Stimulated activated naive CD8-positive, alpha-beta T cell treated with anti-CD3 and anti-CD28 coated beads, Interleukin-15, Interleukin-2, amounts not matched to agents 100 U/mL and 50 U/mL, for 24 hours (primary cell): Measurements from ENCODE around the gene REV1.

Experiments
- ATAC-seq: fragments of 150-1000 bp; cut with Tn5 transposase; one replicate; pipeline ENCODE4 v1.10.0; 2021
- DNase-seq: peaks from one replicate; pipeline ENCODE4 v3.0.0; 2021

Gene REV1

DNA sequence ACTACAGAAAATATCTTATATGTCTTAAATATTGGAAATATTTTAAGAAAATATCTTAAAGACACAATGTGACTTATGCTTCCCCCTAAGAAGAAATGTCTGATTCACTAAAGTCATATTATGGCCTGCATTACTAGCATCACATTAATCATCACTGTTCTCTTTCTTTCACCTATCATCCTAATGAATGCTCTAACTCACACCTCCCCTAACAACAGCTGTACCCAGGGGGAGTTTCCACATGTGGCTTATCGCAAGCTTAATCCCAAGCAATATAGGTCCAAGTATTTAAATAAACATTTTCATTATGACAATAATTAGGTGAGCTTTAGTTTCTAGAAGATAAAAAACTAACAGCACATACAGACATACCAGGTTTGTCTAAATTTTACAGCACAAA, 39.6 kb downstream of the REV1 start:
- ATAC-seq (no peak), DNase-seq (no peak)

DNA sequence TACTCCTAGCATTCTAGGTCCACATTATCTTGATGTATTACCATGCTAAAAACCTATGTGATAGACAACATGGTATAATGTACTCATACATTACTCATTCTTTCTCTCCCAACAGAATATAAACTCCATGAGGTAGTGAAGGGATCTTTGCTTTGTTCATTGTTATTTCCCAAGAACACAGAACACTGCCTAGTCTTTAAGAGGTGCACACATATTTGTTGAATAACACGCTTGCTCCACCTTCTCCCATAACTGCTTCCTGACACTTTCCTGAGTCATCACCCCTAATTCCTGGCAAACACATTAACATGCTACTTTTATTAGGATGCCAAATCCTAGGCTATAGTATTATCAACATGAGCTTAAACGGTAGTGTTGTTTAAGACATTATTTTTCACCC, 41.3 kb downstream of the REV1 start:
- ATAC-seq = peak; percentile 23
- DNase-seq = no peak

- DNase-seq (no peak), ATAC-seq (no peak)
These were observed 44.8 kb downstream of the REV1 start for GRCh38 chr2:99445065-99445464.

- DNase-seq = no peak
- peak; percentile 40 for ATAC-seq
These were observed 45.6 kb downstream of the REV1 start for GRCh38 chr2:99444222-99444621.

DNA sequence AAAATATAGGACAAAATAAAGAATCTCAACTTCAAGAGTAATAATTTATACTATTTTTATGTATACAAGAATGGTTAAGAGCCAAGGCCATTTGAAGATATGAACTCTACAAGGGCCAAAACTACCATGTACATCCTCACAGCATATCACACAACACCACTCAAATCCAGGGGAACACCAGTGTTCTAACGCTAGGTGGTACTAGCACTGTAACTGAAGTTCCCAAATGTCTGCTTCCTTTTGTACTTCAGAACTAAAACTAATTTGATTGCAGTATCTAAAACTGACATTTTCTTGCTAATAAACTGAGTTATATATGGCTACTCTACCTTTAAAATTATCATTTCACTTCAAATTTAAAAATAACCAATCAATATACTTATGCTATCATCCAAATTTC, 47.0 kb downstream of the REV1 start:
- no peak for ATAC-seq
- DNase-seq = no peak

- DNase-seq (no peak), ATAC-seq (no peak)
These were observed 49.8 kb downstream of the REV1 start for GRCh38 chr2:99439971-99440505.

GRCh38 chr2:99436874-99437273, 52.9 kb downstream of the REV1 start:
- DNase-seq (no peak), ATAC-seq (no peak)

- DNase-seq = no peak
- ATAC-seq = no peak
These were observed 56.5 kb downstream of the REV1 start for GRCh38 chr2:99433340-99433739.

DNA sequence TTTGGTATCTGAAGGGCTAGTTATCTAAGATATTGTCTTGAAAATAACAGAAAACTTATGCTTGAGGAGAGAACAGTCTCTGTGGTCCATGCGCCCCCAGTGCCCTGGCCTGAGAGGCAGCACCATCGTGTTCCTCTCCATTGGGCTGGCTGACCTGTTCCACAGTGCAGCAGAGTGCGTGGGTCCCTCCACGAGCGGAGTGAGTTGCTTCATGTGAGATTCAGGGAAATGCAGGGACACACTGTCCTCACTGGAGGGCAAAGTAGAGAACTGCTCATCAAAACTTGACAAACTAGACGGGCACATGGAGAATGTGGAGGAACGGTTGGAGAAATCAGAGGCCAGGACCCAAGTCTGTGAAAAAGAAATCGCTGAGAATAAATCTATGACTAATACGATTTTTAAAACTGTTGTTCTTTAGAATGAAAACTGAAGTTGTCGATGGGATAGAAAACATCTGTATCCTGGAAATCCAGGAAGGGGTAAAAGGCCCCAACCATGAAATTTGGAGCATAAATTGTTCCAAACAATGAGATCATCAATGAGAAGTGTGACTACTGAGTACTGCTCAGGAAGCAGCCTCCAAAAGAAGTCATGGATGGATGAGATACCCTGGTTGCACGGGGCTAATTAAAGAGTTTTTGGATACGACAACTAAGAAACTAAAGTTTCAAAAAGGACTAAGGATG, 58.1 kb downstream of the REV1 start:
- ATAC-seq = no peak
- DNase-seq = no peak

- DNase-seq = no peak
- no peak for ATAC-seq
These were observed 59.1 kb downstream of the REV1 start for GRCh38 chr2:99430614-99431291.

- ATAC-seq = no peak
- no peak for DNase-seq
These were observed 64.8 kb downstream of the REV1 start for GRCh38 chr2:99425022-99425421.

DNA sequence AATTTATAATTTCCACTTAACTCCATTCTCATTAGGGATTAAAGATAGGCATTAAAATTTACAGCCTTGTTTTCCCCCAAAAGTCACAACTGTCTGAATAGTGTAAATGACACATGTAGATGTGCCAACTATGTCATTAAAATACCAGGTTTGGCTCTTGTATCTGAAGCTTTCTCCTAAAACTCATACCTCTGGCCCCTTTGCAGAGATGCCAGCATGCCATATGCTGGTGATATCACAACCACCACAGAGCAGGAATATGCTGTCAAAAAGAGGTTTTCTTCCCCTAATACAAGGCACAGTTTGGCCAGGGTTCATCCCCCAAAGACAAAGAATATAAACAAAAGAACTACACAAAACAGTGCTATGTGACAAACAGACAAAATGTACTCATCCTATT, 65.4 kb downstream of the REV1 start:
- DNase-seq = no peak
- no peak for ATAC-seq

- DNase-seq = no peak
- no peak for ATAC-seq
These were observed 67.2 kb downstream of the REV1 start for GRCh38 chr2:99422599-99422998.

DNA sequence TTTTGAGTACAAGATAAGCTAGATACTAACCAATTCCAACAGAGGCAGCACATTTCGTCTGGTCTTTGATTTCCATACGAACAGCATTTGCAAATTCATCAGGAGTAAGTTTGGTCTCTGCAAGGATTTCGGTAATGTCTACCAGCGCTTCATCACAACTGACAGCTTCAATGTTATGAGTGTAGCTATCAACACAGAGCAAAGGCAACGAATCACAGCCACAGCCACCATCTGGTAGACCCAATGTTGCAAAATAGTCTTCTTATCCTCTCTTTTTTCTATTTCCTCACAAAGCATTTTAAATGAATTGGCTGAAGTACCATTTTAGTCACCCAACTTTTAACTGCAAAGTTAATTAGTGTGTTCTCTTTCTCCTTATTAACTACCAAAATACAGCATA, 68.3 kb downstream of the REV1 start:
- no peak for DNase-seq

DNA sequence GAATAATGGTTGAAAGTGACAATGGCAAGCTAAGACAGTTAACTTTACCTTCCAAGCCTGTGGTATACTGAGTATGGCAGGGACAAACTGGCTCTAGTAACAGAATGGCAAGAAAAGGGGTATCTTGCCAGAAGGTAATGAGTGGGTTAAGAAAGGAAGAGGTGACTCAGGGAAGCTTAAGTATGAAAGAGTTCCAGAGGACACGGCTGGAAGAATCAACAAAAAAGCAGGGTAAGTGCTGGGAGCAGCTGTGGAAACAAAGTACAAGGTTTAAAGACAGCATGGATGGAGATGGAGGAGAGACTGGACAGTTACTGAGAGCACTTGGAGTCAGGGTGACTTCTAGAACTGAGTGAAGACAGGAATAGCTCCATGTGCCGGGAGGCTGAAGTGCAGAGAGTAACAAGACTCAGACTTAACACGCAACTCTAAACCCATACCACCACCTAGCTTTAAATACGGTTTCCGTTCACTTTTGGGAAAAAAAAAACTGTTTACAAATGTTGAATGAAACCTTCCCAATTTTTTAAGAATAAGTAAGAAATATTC, 69.0 kb downstream of the REV1 start:
- DNase-seq (no peak), ATAC-seq (no peak)

More for the DNA sequence above, 68.3 kb downstream of the REV1 start:
- no peak for ATAC-seq

- no peak for ATAC-seq
- DNase-seq = no peak
These were observed 69.8 kb downstream of the REV1 start for GRCh38 chr2:99420031-99420430.

GRCh38 chr2:99417396-99417795, 72.4 kb downstream of the REV1 start:
- ATAC-seq (no peak), DNase-seq (no peak)

GRCh38 chr2:99414566-99414965, 75.3 kb downstream of the REV1 start:
- DNase-seq = no peak
- ATAC-seq = no peak

DNA sequence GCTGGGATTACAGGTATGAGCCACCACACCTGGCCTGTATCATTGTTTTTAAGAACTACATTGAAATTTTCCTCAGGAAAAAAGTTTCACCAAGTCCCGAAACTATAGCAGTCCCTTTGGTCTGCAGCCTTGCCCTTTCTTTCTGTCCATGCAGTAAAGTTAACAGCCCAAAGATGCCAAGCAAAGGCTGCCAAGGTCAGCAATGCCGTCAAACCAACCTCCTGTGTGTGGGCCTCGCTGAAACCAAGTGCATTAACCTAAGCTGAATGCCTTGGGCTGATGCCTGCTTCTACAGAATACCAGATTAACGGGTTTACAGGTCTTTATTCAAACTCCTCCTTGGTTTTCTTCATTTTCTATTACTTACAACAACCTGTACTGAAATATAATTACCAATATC, 79.5 kb downstream of the REV1 start:
- no peak for DNase-seq

DNA sequence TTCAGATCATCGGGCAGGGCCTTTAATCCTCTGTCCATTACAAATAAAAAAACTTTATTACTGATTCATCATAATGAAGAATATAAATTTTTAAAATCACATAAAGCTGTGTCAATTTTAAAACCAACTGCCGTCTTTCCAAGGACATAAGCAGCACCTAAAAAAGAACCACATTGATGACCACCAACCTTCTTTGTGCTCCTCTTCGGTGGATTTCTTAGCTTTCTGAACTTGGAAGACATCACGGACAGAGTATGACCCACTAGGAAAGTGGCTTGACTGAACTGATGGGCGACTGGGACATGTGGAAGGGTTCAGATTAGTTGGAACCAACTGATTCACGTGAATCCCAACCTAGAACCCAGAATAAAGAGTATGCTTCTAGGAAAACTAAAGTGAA, 83.7 kb downstream of the REV1 start:
- ATAC-seq = no peak
- DNase-seq = no peak

More for the DNA sequence above, 79.5 kb downstream of the REV1 start:
- no peak for ATAC-seq

DNA sequence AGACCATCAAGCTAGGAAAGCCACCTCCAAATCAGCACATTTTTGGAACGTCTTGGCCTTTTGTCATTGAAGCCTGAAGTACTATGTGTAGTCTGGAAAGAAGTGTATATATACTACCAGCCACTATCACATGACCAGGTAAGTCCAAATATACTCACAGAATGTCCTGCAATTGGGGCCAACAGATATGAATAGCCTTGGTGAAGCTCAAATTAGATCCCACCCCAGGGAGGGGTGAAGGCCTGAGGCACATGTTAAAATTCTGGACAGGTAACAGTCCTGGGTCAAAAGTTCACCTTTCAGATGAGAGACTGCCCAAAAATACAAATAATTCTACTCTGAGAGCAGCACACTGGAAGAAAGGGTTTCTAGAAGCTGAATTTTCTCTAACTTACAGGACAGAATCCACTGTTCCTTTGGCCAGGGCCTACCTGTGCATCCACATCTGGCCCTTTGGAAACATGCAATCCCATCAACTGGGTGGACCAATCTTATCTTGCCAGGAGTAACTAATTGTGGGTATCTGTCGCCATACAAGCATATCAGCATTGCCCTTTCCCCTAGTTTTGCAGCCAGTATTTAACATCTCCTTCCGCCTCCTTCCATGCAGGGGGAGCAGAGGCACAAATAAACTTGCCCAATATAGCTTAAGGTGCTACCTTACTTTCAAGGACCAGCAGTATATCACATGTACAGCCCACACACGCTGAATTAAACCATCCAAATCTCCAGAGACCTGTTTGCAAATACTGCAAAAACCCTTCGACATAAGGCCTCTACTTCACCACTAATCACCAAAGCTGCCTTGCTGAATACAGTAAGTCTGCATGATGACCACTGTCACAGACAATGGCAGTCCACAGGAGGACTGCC, 84.8 kb downstream of the REV1 start:
- DNase-seq (no peak), ATAC-seq (no peak)

- ATAC-seq (no peak), DNase-seq (no peak)
These were observed 85.6 kb downstream of the REV1 start for GRCh38 chr2:99404039-99404796.
